Esophagus muscularis mucosa (tissue), 4 donors: ENCODE results near the gene TSSC4. TPM values are rescaled to one million over a fixed set of nuclear protein-coding genes. Genes with fewer than 3 reads are reported as not detected.

Experiments
- DNase-seq: peaks from one replicate; pipeline ENCODE4 v3.0.0-alpha.2; 2017; ENCODE audit errors: extremely low spot score
- H3K27ac ChIP-seq, 4 donors: fragments of 200-600 bp; sonication (generic); replicated peaks in 1 of 4; 1 replicate in 3 of 4; 2 replicates in 1 of 4; pipeline ENCODE4 v1.5.1; 2016 to 2019; ENCODE audit warnings: mild to moderate bottlenecking in 1 of 4
- H3K27me3 ChIP-seq, 4 donors: fragments of 200-600 bp; sonication (generic); one replicate each; pipeline versions ENCODE4 v1.5.1 to v1.6.0; 2016 to 2019
- H3K36me3 ChIP-seq, 4 donors: fragments of 200-600 bp; sonication (generic); one replicate each; pipeline ENCODE4 v1.5.1; 2016 to 2019
- H3K4me1 ChIP-seq, 4 donors: fragments of 200-600 bp; sonication (generic); one replicate each; pipeline ENCODE4 v1.5.1; 2016 to 2019
- H3K4me3 ChIP-seq, 4 donors: fragments of 200-600 bp; sonication (generic); 1 replicate in 2 of 4; 2 replicates in 2 of 4; pipeline ENCODE4 v1.5.1; 2016 to 2019; ENCODE audit warnings: mild to moderate bottlenecking in 4 of 4, moderate library complexity in 1 of 4
- H3K9me3 ChIP-seq, 4 donors: fragments of 200-600 bp; sonication (generic); 1 replicate in 3 of 4; 2 replicates in 1 of 4; pipeline ENCODE4 v1.5.1; 2016 to 2019
- CTCF ChIP-seq, 3 experiments: fragments of 200-600 bp in 2 of 3; fragments of 450-650 bp in 1 of 3; sonication (generic) in 2 of 3; IDR thresholded peaks; one replicate each; pipeline ENCODE4 v1.5.1; 2017 to 2019; ENCODE audit warnings: antibody characterized with exemption in 3 of 3, mild to moderate bottlenecking in 2 of 3, moderate library complexity in 1 of 3
- EP300 ChIP-seq: sonication (generic); formaldehyde crosslinking; IDR thresholded peaks from one replicate; pipeline ENCODE4 v1.6.1; 2017; ENCODE audit warnings: antibody characterized with exemption
- POLR2A ChIP-seq: fragments of 450-650 bp; IDR thresholded peaks from one replicate; pipeline ENCODE4 v1.6.1; 2017; ENCODE audit warnings: antibody characterized with exemption, moderate library complexity, mild to moderate bottlenecking, low read depth
- POLR2AphosphoS5 ChIP-seq, 2 donors: sonication (generic); formaldehyde crosslinking; IDR thresholded peaks; one replicate each; pipeline ENCODE4 v1.6.1; 2017; ENCODE audit warnings: antibody characterized with exemption in 2 of 2
- WGBS: methylation state at CpG from one replicate; pipeline ENCODE4 v1.1.5; 2018; 5-methylcytosine and 5-hydroxymethylcytosine counted together
- intact Hi-C: fragments of 100-400 bp; cut with DNase I; formaldehyde crosslinking; loops from one replicate; pipeline ENCODE4 v1.15.1; 2023
- total RNA-seq, 4 donors: library from RNA; depleted of rRNA; stranded (reverse); fragments of >200 nt; gene quantifications; one replicate each; pipeline versions ENCODE4 v1.1.0 to v1.2.1, GENCODE V29; 2016

Gene TSSC4
- total RNA-seq, 4 donors from 2014 or later, result 46.9 to 76.9 (median 70.6) TPM

- Histone ChIP-seq H3K9me3 (no peaks in the 10 kb centered on the region), H3K27ac (peak overlapping the region in 3 of 4 donors; percentile 16 to 51 (median 17)), H3K4me1 (peaks cover 5 to 19% (median 15%) of the 10 kb centered on the region in 4 donors), H3K27me3 (peaks cover 0 to 26% (median 0%) of the 10 kb centered on the region in 4 donors), H3K4me3 (peak overlapping the region in 1 of 4 donors; percentile 29), H3K36me3 (no peaks in the 10 kb centered on the region)
- TF ChIP-seq POLR2A (no peak), CTCF (IDR thresholded peaks at IDR 0.05) (peak; percentile 81 to 88 (median 81)), POLR2AphosphoS5 (IDR thresholded peaks at IDR 0.05) (peak in 1 of 2 donors; percentile 46), EP300 (no peak)
- DNase-seq, result peak; percentile 95
- 33% methylated on average over 17 of the region's 36 CpGs for WGBS
- intact Hi-C loops, result loop anchor here (1.0 to 10.0 kb wide), 3 partner anchors 55 to 223 kb away; no protein-coding TSS in a partner anchor
Measured at GRCh38 chr11:2419638-2420501, 19.3 kb downstream of the TSSC4 start.

- Histone ChIP-seq H3K4me1 (peaks cover 5 to 19% (median 15%) of the 10 kb centered on the region in 4 donors), H3K36me3 (no peaks in the 10 kb centered on the region), H3K27ac (no peak overlapping the region), H3K27me3 (peaks cover 0 to 33% (median 0%) of the 10 kb centered on the region in 4 donors), H3K4me3 (peak overlapping the region in 2 of 4 donors; percentile 15 to 29), H3K9me3 (no peaks in the 10 kb centered on the region)
- no CpG with 5 or more reads among the region's 44 CpGs for WGBS
- intact Hi-C loops, result loop anchor here (1.0 kb wide), 2 partner anchors 115 to 223 kb away; no protein-coding TSS in a partner anchor
- TF ChIP-seq CTCF (IDR thresholded peaks at IDR 0.05) (peak; percentile 90 to 95 (median 92)), POLR2AphosphoS5 (IDR thresholded peaks at IDR 0.05) (no peak)
- DNase-seq, result no peak
Measured at GRCh38 chr11:2420502-2421225, 20.1 kb downstream of the TSSC4 start.

- no peak for DNase-seq
- no peak overlapping the region for H3K27ac ChIP-seq
- WGBS, result 70% methylated on average over 5 of the region's 19 CpGs
- H3K4me3 ChIP-seq, result no peak overlapping the region
- TF ChIP-seq CTCF (IDR thresholded peaks at IDR 0.05), result no peak
- TF ChIP-seq POLR2A, result no peak
- TF ChIP-seq EP300, result no peak
- no peak for TF ChIP-seq POLR2AphosphoS5 (IDR thresholded peaks at IDR 0.05)
- H3K27me3 ChIP-seq, result peaks cover 0 to 40% (median 0%) of the 10 kb centered on the region in 4 donors
- intact Hi-C loops, result no loop called here
- no peaks in the 10 kb centered on the region for H3K36me3 ChIP-seq
- no peaks in the 10 kb centered on the region for H3K9me3 ChIP-seq
- H3K4me1 ChIP-seq, result peaks cover 5 to 19% (median 15%) of the 10 kb centered on the region in 4 donors
Measured at GRCh38 chr11:2421226-2421994, 20.9 kb downstream of the TSSC4 start.

GRCh38 chr11:2421996-2422395 is 21.4 kb downstream of the TSSC4 start:
- H3K9me3 ChIP-seq, result no peaks in the 10 kb centered on the region
- TF ChIP-seq POLR2AphosphoS5 (IDR thresholded peaks at IDR 0.05) (no peak), EP300 (no peak), POLR2A (no peak), CTCF (IDR thresholded peaks at IDR 0.05) (no peak)
- DNase-seq, result no peak
- intact Hi-C loops, result no loop called here
- no peak overlapping the region for H3K4me3 ChIP-seq
- WGBS, result 83% methylated on average over 9 of the region's 17 CpGs
- H3K36me3 ChIP-seq, result no peaks in the 10 kb centered on the region
- H3K27ac ChIP-seq, result no peak overlapping the region
- peaks cover 0 to 44% (median 0%) of the 10 kb centered on the region in 4 donors for H3K27me3 ChIP-seq
- peaks cover 5 to 19% (median 15%) of the 10 kb centered on the region in 4 donors for H3K4me1 ChIP-seq
